Cerebellar nuclear complex (tissue), 1 donor: Measurements from ENCODE around the gene OTULINL.
"Not testable (repeated sequence)": the region's sequence is repeated elsewhere in the genome, so short reads cannot be mapped to it uniquely, and the experiment has no call there.

ENCODE experiments used
- DNase-seq, 2 experiments: peaks; one replicate each; lab custom pipeline; 2025; lab: John Stamatoyannopoulos, UW

OTULINL gene

GRCh38 chr5:14581106-14581890 lies at the start of gene OTULINL:
Gene OTULINL, plus strand, starts transcription at chr5:14581792. Its CDS starts 103 bp downstream, at chr5:14581895.
- DNase-seq, result peak; percentile 43 to 71

- DNase-seq, result no peak
These were observed 49.4 kb upstream of the OTULINL start for GRCh38 chr5:14532180-14532579.

- DNase-seq, result no peak
These were observed 46.8 kb upstream of the OTULINL start for GRCh38 chr5:14534773-14535172.

DNA sequence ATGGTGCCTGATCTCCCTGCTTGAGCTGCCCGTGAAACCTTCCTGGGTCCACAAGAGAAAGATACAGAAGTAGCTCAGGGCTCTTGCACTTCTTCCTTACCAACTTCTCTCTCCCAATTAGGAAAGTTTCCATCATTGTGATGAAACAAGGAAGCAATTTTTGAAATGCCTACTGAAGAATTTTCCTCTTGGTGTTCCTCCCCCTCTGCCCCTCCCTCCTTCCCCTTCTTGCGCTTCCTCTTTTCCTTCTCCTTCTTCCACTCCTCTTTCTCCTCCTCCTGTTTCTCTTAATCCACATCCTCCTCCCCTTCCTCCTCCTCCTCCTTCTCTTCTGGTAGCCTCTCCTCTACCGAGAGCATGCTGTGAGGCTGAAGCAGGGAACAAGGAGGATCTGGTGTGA lies 36.3 kb upstream of the OTULINL start:
- no peak for DNase-seq

DNA sequence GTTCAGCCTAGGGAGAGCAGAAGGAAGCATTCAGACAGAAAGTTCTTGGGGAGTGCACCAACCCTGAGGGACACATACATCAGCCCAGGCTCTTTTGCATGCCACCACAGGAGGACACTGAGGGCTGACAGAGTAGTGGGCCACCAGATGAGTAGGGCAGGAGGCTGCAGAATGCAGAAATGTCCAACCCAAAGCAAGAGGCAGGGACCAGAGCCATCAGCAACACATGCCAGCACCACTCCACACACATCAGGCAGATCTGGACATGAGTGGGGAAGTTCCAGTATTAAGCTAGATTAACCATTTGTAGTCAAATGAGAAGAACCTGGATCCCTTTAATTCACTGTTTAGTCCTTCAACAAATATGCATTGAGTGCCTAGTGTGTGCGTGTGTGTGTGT lies 35.7 kb upstream of the OTULINL start:
- DNase-seq, result no peak

DNA sequence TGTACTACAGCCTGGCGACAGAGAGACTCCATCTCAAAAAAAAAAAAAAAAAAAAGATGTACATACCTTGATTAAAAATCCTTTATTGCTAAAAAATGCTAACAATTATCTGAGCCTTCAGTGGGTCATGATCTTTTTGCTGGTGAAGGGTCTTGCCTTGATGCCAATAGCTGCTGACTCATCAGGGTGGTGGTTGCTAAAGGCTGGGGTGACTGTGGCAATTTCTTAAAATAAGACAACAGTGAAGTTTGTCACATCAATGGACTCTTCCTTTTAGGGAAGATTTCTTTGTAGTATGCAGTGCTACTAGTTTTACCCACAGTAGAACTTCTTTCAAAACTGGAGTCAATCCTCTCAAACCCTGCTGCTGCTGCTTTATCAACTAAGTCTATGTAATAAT lies 33.9 kb upstream of the OTULINL start:
- DNase-seq, result no peak

DNA sequence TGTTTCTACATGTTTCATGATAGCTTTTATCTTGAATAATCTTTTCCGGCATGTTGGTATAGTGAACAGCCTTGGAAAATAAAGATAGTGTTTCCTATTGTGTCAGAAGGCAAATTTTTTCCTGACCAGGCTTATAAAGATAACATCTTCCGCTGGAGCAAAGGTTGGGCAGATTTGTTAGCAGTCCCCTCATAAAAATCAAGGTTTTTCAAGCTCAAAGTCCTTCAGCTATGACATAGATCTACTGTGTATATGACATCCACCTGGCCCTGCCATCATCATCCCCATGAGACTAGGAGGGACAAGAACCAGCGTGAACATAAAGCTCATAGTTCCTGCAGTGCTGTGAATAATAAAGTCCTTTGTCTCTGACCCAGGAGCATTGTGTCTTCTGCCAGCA lies 30.4 kb upstream of the OTULINL start:
- no peak for DNase-seq

DNA sequence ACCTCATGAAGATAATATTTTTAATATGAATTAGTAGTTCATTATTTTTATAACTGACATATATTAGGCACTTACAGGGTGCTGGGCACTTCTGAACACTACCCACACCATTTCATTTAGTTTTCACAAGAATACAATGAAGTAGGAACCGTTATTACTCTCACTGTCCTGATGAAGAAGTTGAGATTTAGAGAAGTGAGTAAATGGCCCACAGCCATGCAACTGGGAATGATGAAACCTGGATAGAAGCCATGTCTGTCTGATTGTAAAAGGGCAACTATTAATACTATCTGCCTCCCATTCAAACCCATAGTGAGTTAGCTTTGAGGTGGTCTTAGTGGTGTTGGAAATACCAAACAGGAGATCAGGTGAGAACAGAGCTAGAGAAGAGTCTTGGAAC lies 29.6 kb upstream of the OTULINL start:
- no peak for DNase-seq

- not testable (repeated sequence) for DNase-seq
These were observed 27.3 kb upstream of the OTULINL start for GRCh38 chr5:14554288-14554687.

GRCh38 chr5:14556015-14556414 lies 25.6 kb upstream of the OTULINL start:
- DNase-seq, result no peak

DNA sequence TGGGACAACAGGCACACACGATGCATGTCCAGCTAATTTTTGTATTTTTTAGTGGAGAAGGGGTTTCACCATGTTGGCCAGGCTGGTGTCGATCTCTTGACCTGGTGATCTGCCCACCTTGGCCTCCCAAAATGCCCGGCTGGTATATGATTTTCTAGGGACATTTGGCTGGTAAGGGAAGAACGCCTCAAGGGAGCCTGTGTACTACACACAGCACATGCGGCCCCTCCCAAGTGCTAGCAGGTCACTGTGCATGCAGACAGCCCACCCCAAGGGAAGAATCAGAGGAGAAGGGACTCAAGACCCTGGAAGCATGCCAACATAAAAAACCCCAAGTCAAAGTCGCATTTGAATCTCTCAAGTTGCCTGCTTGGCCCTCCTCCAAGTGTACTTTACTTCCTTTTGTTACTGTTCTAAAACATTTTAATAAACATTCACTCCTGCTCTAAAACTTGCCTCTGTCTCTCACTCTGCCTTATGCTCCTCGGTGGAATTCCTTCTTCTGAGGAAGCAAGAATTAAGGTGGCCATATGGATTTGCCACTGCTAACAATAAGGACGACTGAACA lies 24.3 kb upstream of the OTULINL start:
- no peak for DNase-seq

DNA sequence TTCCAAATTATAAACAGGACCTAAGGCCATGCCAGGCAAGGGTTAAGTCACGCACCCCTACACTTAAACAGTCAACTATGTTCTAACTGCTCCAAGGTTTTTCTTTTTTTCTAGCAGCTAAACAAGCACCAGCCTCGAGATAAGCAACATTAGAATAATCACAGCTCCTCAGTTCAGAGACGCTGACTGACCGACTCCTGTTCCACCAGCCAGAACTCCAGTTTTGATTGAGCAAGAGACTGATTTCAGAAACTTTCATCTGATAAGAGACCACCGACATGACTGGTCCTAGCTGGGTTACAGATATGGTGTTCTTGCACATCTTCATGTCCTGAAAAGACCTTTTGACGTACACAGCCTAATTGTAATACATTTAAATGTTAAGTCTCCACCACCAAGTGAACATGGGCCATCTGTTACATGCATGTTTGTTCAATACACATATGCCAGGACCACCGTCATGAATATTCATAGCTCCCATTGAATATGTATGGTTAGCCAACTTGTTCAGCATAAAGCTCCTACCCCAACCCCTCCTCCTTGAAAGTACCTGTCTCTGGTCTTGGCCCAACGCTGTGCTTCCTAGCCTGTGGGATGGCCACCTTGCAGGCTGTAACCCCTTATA lies 23.7 kb upstream of the OTULINL start:
- no peak for DNase-seq

GRCh38 chr5:14560091-14560595 lies 21.4 kb upstream of the OTULINL start:
- no peak for DNase-seq

- DNase-seq, result no peak
These were observed 19.9 kb upstream of the OTULINL start for GRCh38 chr5:14561741-14562140.

GRCh38 chr5:14568333-14568732 lies 13.3 kb upstream of the OTULINL start:
- DNase-seq, result no peak

- DNase-seq, result no peak
These were observed 11.5 kb upstream of the OTULINL start for GRCh38 chr5:14569948-14570691.

- no peak for DNase-seq
These were observed 9.7 kb upstream of the OTULINL start for GRCh38 chr5:14571901-14572300.

GRCh38 chr5:14572385-14572784 lies 9.2 kb upstream of the OTULINL start:
- no peak for DNase-seq

DNA sequence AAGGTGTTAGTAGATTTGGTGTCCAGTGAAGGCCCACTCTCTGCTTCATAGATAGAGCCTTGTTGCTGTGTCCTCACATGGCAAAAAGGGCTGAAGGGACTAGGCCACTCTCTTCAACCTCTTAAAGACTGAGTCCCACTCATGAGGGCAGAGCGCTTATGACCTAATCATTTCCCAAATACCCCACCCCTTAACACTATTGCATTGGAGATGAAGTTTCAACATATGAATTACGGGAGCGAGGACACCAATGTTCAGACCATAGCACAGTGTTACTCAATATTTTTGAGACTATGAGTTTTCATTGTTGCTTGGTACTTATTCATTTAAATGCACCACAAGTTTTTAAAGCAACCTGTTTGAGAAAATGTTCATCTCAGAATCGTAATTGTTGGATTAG lies 8.8 kb upstream of the OTULINL start:
- no peak for DNase-seq

GRCh38 chr5:14574096-14574495 lies 7.5 kb upstream of the OTULINL start:
- DNase-seq, result no peak

DNA sequence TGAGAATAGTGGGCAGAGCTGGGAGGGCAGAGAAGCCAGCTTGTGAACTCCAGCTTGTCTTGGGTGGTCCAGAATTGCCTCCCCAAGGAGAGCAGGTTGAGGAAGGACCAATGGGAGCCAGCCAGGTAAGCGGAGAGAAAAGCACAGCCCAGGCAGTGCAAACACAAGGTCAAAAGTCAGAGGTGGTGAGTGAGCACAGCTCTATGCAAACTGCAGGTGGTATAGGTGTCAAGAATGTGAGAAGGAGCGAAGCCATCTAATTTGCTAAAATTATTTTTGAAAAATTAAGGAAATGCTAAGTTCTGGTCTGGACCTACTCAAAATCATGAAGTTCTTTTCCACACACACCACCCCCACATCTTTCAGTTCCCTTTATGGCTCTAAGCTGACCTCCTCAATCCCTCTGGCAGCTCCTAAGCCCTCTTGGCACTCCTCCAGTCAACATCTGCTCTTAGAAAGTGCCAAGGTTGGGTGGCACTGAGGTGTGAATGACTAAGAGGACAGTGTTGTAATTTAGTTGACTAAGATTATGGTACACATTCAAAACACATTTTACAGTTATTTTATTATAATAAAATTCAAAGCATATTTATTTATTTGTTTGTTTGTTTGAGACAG lies 6.6 kb upstream of the OTULINL start:
- no peak for DNase-seq

- DNase-seq, result no peak
These were observed 5.4 kb upstream of the OTULINL start for GRCh38 chr5:14576206-14576605.
